VCaP (cell line): ENCODE results near the gene TBXA2R.
A peak's percentile ranks its signal among the peaks of the same experiment; 100 is the strongest.

Experiments
- H3K27ac ChIP-seq: fragments of 450-650 bp; 2 replicates; pipeline ENCODE4 v1.5.1; 2017
- CTCF ChIP-seq: fragments of 450-650 bp; conservative IDR thresholded peaks from 2 replicates; pipeline ENCODE4 v1.5.1; 2017; ENCODE audit warnings: mild to moderate bottlenecking, moderate library complexity

TBXA2R gene

GRCh38 chr19:3556423-3556977, 50.2 kb downstream of the TBXA2R start:
- no peak for TF ChIP-seq CTCF
- peak overlapping the region; percentile 69 for H3K27ac ChIP-seq

- TF ChIP-seq CTCF: no peak
- H3K27ac ChIP-seq: no peak overlapping the region; the same call in 1 of the 2 replicates
Observed at GRCh38 chr19:3555653-3556422, 50.8 kb downstream of the TBXA2R start.

GRCh38 chr19:3554254-3555083, 52.2 kb downstream of the TBXA2R start:
- H3K27ac ChIP-seq: no peak overlapping the region
- no peak for TF ChIP-seq CTCF

- no peak overlapping the region for H3K27ac ChIP-seq
Observed at GRCh38 chr19:3551792-3552095, 54.9 kb downstream of the TBXA2R start.

GRCh38 chr19:3550947-3551791, 55.5 kb downstream of the TBXA2R start:
- no peak for TF ChIP-seq CTCF
- no peak overlapping the region for H3K27ac ChIP-seq

More at GRCh38 chr19:3551792-3552095, 54.9 kb downstream of the TBXA2R start:
- TF ChIP-seq CTCF: no peak

- no peak overlapping the region for H3K27ac ChIP-seq
Observed at GRCh38 chr19:3549816-3550215, 56.9 kb downstream of the TBXA2R start.

More at GRCh38 chr19:3549816-3550215, 56.9 kb downstream of the TBXA2R start:
- TF ChIP-seq CTCF: no peak
